ENCODE data around the gene ZNF780B. TPM values are rescaled to one million over a fixed set of nuclear protein-coding genes. Genes with fewer than 3 reads are reported as not detected.
"Not testable (repeated sequence)": the region's sequence is repeated elsewhere in the genome, so short reads cannot be mapped to it uniquely, and the experiment has no call there.

ZNF780B gene
- total RNA-seq, 2 donors from 2014 or later = 15.1 to 16.8 TPM

DNA sequence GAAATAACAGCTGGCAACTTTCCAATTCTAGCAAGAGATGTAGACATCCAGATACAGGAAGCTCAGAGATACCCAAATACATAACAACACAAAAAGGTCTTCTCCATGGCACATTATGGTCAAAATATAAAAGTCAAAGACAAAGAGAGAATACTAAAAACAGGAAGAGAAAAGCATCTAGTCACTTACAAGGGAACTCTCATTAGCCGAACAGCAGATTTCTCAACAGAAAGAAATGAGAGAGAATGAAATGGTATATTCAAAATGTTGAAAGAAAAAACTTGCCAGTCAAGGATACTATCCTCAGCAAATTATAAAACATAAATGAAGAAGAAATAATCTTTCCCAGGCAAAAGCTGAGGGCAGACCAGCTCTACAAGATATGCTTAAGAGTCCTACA lies 22.3 kb upstream of the ZNF780B start:
- ATAC-seq (no peak), DNase-seq (no peak)
- Mint-ChIP-seq H3K36me3 (ENCODE audit: low read depth) (peaks cover 15% of the 10 kb centered on the region), H3K4me1 (no peaks in the 10 kb centered on the region), H3K27ac (no peak overlapping the region), H3K4me3 (no peak overlapping the region), H3K27me3 (no peaks in the 10 kb centered on the region)
- H3K9me3 ChIP-seq (ENCODE audit: control insufficient read depth, low read length, poor library complexity, severe bottlenecking) = peaks cover 16% of the 10 kb centered on the region

DNA sequence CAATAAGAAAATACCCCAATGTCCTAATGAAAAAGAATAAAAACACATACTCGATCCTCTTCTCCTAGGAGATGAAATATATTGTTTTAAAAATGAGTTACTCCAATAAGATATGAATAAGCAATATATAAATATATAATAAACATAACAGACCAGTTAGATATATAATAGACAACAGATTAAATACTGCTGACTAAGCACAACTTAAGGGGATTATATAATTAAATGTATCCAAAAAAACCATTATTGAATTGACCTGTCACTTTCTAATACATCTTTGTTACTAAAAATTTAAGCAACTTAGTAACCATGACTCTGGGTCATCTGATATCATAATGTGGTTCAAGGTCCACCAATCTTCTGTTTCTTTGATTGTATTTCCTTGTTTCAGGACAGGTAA lies 14.0 kb upstream of the ZNF780B start:
- peaks cover 5% of the 10 kb centered on the region for H3K9me3 ChIP-seq (ENCODE audit: control insufficient read depth, low read length, poor library complexity, severe bottlenecking)
- Mint-ChIP-seq H3K27ac (no peak overlapping the region), H3K27me3 (no peaks in the 10 kb centered on the region), H3K36me3 (ENCODE audit: low read depth) (no peaks in the 10 kb centered on the region), H3K4me3 (no peak overlapping the region), H3K4me1 (no peaks in the 10 kb centered on the region)
- DNase-seq (no peak), ATAC-seq (no peak)

DNA sequence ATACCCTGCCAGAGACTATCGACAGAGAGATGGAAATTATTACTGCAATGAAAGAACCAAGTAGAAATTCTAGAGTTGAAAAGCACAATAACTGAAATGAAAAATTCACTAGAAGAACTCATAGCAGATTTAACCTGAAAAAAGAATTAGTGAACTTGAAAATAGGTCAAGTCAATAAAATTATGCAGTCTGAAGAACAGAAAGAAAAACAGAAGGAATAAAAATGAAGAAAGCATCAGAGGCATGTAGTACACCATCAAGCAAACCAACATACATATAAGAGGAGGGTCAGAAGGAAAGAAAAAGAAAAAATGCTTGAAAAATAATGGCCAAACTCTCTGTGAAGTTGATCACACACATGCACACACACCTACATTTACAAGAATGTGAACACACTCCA lies 3.6 kb upstream of the ZNF780B start:
- DNase-seq (no peak), ATAC-seq (no peak)
- peaks cover 7% of the 10 kb centered on the region for H3K9me3 ChIP-seq (ENCODE audit: control insufficient read depth, low read length, poor library complexity, severe bottlenecking)
- Mint-ChIP-seq H3K36me3 (ENCODE audit: low read depth) (peaks cover 2% of the 10 kb centered on the region), H3K4me3 (no peak overlapping the region), H3K27ac (no peak overlapping the region), H3K4me1 (peaks cover 15% of the 10 kb centered on the region), H3K27me3 (no peaks in the 10 kb centered on the region)

DNA sequence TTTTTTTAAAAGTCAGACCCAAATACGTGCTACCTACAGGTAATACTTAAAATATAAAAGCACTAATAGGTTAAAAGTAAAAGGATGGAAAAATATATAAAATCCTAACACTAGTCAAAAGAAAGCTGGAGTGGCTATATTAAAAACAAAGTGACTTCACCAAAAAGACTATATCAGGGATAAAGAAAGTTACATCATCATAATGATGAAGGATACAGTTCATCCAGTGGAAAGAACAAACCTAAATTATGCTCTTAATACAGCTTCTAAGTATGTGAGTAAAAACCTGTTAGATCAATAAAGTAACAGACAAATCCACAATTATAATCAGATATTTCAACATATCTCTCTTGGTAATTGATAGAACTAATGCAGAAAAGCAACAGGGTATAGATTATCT lies 1.1 kb upstream of the ZNF780B start:
- no peak for ATAC-seq

DNA sequence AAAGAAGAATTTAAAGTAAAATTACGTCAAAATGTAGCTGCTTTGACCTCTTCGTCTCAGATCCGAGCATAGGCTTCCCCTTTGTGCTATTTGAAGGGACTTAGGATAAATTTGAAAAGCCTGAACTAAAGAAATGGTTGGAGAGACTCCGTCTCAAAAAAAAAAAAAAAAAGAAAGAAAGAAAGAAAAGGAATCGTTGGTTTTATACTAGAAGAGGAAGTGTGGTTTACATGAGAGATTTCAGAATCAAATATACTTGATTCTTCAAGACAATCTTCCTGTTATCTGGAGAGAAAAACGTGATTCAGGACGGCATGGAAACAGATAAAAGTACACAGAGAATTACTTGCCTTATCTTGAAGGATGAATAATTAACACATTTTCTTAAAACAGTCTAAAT lies 474 bp upstream of the ZNF780B start:
- DNase-seq = no peak
- Mint-ChIP-seq H3K4me3 (peak overlapping the region; percentile 97), H3K36me3 (ENCODE audit: low read depth) (peaks cover 2% of the 10 kb centered on the region), H3K4me1 (peaks cover 29% of the 10 kb centered on the region), H3K27me3 (no peaks in the 10 kb centered on the region), H3K27ac (peak overlapping the region; percentile 96)
- H3K9me3 ChIP-seq (ENCODE audit: control insufficient read depth, low read length, poor library complexity, severe bottlenecking) = peaks cover 4% of the 10 kb centered on the region
- ATAC-seq = no peak

More for the DNA sequence above, 1.1 kb upstream of the ZNF780B start:
- Mint-ChIP-seq H3K36me3 (ENCODE audit: low read depth) (peaks cover 2% of the 10 kb centered on the region), H3K27me3 (no peaks in the 10 kb centered on the region), H3K27ac (no peak overlapping the region), H3K4me1 (peaks cover 29% of the 10 kb centered on the region), H3K4me3 (no peak overlapping the region)
- no peak for DNase-seq
- peaks cover 4% of the 10 kb centered on the region for H3K9me3 ChIP-seq (ENCODE audit: control insufficient read depth, low read length, poor library complexity, severe bottlenecking)

DNA sequence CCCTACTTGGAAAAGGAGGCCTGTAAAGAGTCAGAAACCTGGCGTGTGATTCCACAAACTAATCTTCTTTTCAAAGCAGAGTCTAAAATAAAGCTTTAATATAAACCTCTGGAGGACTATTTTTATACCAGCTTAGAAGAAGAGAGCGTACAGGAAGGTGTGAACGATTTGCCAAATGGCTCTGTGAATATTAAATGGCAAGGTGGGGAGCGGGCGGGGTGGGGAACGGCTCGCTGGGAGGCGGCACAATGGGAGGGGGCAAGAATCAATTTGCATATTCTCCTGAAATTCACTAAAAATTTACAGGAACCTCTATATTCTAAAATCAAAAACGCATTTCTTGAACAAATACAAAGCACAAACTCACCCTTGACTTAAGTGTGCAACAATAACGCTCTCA lies 982 bp downstream of the ZNF780B start:
- Mint-ChIP-seq H3K4me1 (peaks cover 29% of the 10 kb centered on the region), H3K4me3 (peak overlapping the region; percentile 97), H3K36me3 (ENCODE audit: low read depth) (peaks cover 5% of the 10 kb centered on the region), H3K27ac (peak overlapping the region; percentile 96), H3K27me3 (no peaks in the 10 kb centered on the region)
- peaks cover 4% of the 10 kb centered on the region for H3K9me3 ChIP-seq (ENCODE audit: control insufficient read depth, low read length, poor library complexity, severe bottlenecking)
- ATAC-seq = no peak
- no peak for DNase-seq

DNA sequence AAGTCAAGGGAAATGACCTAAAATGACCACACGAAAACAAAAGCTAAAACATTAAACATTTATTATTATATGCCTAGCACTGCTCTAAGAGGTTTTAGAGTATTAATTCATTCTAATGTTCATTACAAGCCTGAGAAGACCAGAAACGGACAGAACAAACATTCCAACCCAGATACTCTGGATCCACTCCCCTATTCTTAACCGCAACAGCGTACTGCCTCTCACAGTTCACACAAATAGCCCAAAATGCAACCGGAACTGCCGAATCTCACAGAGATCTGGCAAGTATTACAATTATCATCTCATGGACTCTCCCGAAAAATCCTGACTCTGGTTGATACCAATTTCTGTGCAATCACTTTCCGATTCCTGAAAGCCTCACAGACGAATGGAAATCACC lies 1.4 kb downstream of the ZNF780B start:
- H3K27ac Mint-ChIP-seq = no peak overlapping the region
- peaks cover 5% of the 10 kb centered on the region for H3K36me3 Mint-ChIP-seq (ENCODE audit: low read depth)

DNA sequence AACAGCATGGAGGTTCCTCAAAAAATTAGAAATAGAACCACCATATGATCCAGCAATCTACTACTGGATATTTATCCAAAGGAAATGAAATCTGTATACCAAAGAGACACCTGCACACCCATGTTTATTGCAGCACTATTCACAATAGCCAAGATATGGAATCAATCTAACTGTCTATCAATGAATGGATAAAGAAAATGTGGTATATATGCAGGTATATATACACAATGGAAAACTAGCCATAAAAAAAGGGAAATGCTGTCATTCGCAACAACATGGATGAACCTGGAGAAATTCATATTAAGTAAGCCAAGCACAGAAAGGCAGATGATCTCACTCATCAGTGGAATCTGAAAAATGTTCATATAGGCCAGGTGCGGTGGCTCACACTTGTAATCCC lies 2.5 kb downstream of the ZNF780B start:
- ATAC-seq = no peak
- Mint-ChIP-seq H3K27ac (no peak overlapping the region), H3K4me3 (no peak overlapping the region), H3K4me1 (peaks cover 29% of the 10 kb centered on the region), H3K27me3 (no peaks in the 10 kb centered on the region), H3K36me3 (ENCODE audit: low read depth) (peaks cover 4% of the 10 kb centered on the region)
- DNase-seq = no peak
- H3K9me3 ChIP-seq (ENCODE audit: control insufficient read depth, low read length, poor library complexity, severe bottlenecking) = no peaks in the 10 kb centered on the region

More for the DNA sequence above, 1.4 kb downstream of the ZNF780B start:
- peak overlapping the region; percentile 97 for H3K4me3 Mint-ChIP-seq
- DNase-seq (no peak), ATAC-seq (no peak)
- H3K4me1 Mint-ChIP-seq = peaks cover 29% of the 10 kb centered on the region
- H3K27me3 Mint-ChIP-seq = no peaks in the 10 kb centered on the region
- peaks cover 4% of the 10 kb centered on the region for H3K9me3 ChIP-seq (ENCODE audit: control insufficient read depth, low read length, poor library complexity, severe bottlenecking)

DNA sequence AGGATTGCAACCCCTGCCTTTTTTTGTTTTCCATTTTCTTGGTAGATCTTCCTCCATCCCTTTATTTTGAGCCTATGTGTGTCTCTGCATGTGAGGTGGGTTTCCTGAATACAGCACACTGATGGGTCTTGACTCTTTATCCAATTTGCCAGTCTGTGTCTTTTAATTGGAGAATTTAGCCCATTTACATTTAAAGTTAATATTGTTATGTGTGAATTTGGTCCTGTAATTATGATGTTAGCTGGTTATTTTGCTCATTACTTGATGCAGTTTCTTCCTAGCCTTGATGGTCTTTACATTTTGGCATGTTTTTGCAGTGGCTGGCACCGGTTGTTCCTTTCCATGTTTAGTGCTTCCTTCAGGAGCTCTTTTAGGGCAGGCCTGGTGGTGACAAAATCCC lies 14.3 kb downstream of the ZNF780B start:
- H3K4me1 Mint-ChIP-seq; DNase-seq; H3K27me3 Mint-ChIP-seq; H3K4me3 Mint-ChIP-seq; H3K27ac Mint-ChIP-seq; H3K9me3 ChIP-seq (ENCODE audit: control insufficient read depth, low read length, poor library complexity, severe bottlenecking); ATAC-seq: not testable (repeated sequence)
- H3K36me3 Mint-ChIP-seq (ENCODE audit: low read depth) = peaks cover 16% of the 10 kb centered on the region

DNA sequence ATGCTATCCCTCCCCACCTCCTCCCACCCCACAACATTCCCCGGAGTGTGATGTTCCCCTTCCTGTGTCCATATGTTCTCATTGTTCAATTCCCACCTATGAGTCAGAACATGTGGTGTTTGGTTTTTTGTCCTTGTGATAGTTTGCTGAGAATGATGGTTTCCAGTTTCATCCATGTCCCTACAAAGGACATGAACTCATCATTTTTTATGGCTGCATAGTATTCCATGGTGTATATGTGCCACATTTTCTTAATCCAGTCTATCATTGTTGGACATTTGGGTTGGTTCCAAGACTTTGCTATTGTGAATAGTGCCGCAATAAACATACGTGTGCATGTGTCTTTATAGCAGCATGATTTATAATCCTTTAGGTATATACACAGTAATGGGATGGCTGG lies 18.0 kb downstream of the ZNF780B start:
- not testable (repeated sequence) for H3K36me3 Mint-ChIP-seq (ENCODE audit: low read depth); ATAC-seq; DNase-seq; H3K4me3 Mint-ChIP-seq; H3K27ac Mint-ChIP-seq; H3K27me3 Mint-ChIP-seq; H3K4me1 Mint-ChIP-seq
- peaks cover 12% of the 10 kb centered on the region for H3K9me3 ChIP-seq (ENCODE audit: control insufficient read depth, low read length, poor library complexity, severe bottlenecking)

DNA sequence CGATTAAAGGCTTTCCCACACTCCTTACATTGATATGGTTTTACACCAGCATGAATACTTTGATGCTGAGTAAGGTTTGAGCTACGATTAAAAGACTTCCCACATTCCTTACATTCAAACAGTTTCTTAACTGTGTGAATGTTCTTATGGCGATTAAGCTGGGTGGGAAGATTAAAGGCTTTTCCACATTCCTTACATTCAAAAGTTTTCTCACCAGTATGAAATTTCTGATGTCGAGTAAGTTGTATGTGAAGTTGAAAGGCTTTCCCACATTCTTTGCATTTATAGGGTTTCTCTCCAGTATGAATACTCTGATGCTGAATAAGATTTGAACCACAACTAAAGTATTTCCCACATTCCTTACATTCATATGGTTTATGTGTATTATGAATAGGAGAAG lies 20.0 kb downstream of the ZNF780B start:
- Mint-ChIP-seq H3K4me1 (no peaks in the 10 kb centered on the region), H3K4me3 (no peak overlapping the region), H3K36me3 (ENCODE audit: low read depth) (peaks cover 2% of the 10 kb centered on the region), H3K27ac (no peak overlapping the region), H3K27me3 (no peaks in the 10 kb centered on the region)
- peaks cover 21% of the 10 kb centered on the region for H3K9me3 ChIP-seq (ENCODE audit: control insufficient read depth, low read length, poor library complexity, severe bottlenecking)
- ATAC-seq = no peak
- no peak for DNase-seq

DNA sequence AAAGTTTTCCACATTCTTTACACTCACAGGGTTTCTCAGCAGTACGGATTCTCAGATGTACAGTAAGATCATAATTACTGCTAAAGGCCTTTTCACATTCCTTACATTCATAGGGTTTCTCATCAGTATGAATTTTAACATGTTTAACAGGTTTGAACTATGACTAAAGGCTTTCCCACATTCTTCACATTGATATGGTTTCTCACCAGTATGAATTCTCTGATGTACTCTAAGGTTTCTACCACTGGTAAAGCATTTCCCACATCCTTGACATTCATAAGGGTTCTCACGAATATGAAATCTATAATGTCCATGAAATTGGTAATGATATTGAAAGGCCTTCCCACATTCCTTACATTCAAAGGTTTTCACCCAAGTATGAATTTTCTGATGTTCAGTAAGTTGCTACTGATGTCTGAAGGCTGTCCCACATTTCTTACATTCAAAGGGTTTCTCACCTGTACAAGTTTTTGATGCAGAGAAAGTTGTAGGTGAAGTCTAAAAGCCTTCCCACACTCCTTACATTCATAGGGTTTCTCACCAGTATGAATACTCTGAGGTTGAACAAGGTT lies 22.0 kb downstream of the ZNF780B start:
- no peaks in the 10 kb centered on the region for H3K4me1 Mint-ChIP-seq
- no peak overlapping the region for H3K27ac Mint-ChIP-seq
- DNase-seq (no peak), ATAC-seq (no peak)
- no peaks in the 10 kb centered on the region for H3K27me3 Mint-ChIP-seq
- no peak overlapping the region for H3K4me3 Mint-ChIP-seq
- H3K36me3 Mint-ChIP-seq (ENCODE audit: low read depth) = peaks cover 2% of the 10 kb centered on the region
- H3K9me3 ChIP-seq (ENCODE audit: control insufficient read depth, low read length, poor library complexity, severe bottlenecking) = peaks cover 25% of the 10 kb centered on the region

DNA sequence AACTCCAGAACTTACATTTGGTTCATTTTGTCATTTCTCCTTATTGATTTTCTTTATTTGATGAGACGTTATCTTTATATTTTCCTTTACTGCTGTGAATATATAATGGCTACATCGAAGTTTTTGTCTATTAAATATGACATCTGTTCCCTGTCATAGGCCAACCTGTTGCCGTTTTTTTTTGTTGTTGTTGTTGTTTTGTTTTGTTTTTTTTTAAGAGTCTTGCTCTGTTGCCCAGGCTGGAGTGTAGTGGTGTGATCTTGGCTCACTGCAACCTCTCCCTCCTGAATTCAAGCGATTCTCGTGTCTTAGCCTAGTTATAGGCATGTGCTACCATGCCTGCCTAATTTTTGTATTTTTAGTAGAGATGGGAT lies 29.4 kb downstream of the ZNF780B start:
- Mint-ChIP-seq H3K36me3 (ENCODE audit: low read depth) (no peaks in the 10 kb centered on the region), H3K4me3 (no peak overlapping the region), H3K27me3 (no peaks in the 10 kb centered on the region), H3K4me1 (no peaks in the 10 kb centered on the region), H3K27ac (no peak overlapping the region)
- DNase-seq (no peak), ATAC-seq (no peak)
- peaks cover 49% of the 10 kb centered on the region for H3K9me3 ChIP-seq (ENCODE audit: control insufficient read depth, low read length, poor library complexity, severe bottlenecking)

DNA sequence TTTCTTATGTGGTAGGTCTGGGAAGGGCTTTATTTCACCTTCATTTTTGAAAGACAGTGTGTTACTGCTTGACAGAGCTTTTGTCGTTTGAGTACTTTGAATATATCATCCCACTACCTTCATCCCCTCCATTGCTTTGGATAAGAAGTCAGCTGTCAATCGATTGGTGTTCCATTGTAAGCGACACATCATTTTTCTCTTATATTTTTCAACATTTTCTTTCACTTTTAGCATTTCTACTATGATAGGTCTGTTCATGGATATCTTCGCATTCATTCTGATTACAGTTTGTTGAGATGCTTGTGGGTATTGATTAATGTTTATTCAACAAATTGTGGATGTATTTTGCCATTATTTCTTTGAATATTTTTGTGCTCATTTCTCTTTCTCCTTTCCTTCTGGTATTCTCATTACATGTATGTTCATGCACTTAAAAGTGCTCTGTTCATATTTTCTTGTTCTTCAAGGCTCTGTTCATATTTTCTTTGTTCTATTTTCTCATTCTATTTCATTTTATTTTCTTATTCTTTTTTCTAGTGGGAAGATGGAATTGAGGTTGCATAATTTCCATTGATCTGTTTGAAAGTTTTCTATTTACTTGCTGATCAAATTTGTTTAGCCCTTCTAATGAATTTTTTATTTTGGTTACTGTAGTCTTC lies 30.0 kb downstream of the ZNF780B start:
- ATAC-seq (no peak), DNase-seq (no peak)
- H3K9me3 ChIP-seq (ENCODE audit: control insufficient read depth, low read length, poor library complexity, severe bottlenecking) = peaks cover 44% of the 10 kb centered on the region
- Mint-ChIP-seq H3K27me3 (no peaks in the 10 kb centered on the region), H3K36me3 (ENCODE audit: low read depth) (no peaks in the 10 kb centered on the region), H3K27ac (no peak overlapping the region), H3K4me3 (no peak overlapping the region), H3K4me1 (no peaks in the 10 kb centered on the region)
